GM04503 (cell line): ENCODE measurements around the gene COQ8A.

Source experiments
- DNase-seq: peaks from one replicate; pipeline ENCODE4 v3.0.0-alpha.2; 2012; ENCODE audit warnings: low read depth

COQ8A gene

GRCh38 chr1:227010645-227011044 is 70.6 kb downstream of the COQ8A start:
- no peak for DNase-seq

DNA sequence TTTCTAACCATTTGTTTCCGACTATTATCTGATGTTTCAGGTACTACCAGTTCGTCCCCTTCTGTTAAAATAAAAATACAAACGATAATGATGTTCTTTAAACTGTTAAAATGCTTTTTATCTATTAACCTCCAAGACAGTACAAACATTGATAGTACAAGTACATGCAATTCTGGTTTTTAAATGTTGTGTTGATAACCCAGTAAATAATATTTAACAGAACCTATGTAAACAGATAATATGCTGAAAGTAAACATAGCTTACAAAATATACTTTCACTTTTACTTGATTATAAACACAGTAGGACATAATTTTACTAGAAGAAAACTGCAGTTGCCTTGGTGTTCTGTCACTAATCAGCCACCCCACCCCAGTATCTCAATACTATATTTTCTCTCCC is 76.9 kb downstream of the COQ8A start:
- no peak for DNase-seq

- DNase-seq, result no peak
Observed at GRCh38 chr1:227032396-227032795, 92.3 kb downstream of the COQ8A start.

- no peak for DNase-seq
Observed at GRCh38 chr1:227033880-227034279, 93.8 kb downstream of the COQ8A start.

- no peak for DNase-seq
Observed at GRCh38 chr1:227035316-227035715, 95.2 kb downstream of the COQ8A start.

- no peak for DNase-seq
Observed at GRCh38 chr1:227037121-227037520, 97.0 kb downstream of the COQ8A start.
